ENCODE results near the gene ALKBH3. TPM values are rescaled to one million over a fixed set of nuclear protein-coding genes. Genes with fewer than 3 reads are reported as not detected.

Gene ALKBH3
- total and polyA plus RNA-seq, 2 of the 13 experiments (the other 11 are each of a cell fraction or from before 2014, with no cell fraction given): 17.8 to 36.1 TPM

DNA sequence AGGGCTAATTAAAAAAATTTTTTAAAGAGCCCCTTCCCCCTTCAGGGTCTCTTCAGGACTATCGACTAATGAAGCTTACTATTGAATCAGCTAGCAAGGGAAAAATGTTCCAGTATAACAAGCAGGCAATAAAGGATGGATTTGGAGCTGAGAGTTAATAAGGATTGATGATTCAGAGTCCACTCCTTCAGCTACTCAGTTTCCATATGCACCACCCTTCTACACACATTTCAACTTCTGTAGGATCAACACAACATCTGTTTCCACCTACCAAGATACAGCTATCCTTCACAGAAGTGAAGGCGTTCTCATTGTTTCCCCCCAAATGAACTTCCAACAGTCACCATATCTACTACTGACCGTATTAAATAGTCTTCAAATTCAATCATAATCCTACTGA is 6.6 kb upstream of the ALKBH3 start:
- DNase-seq (ENCODE audit: low spot score) (no peak), ATAC-seq (no peak), FAIRE-seq (no peak)
- H2AFZ ChIP-seq (ENCODE audit: low read length): no peak overlapping the region
- no peaks in the 10 kb centered on the region for H3K36me3 ChIP-seq (replicated peaks in 1 of 2; ENCODE audit: control insufficient read depth in 1 of 2, insufficient read depth in 2 of 2, low read length in 2 of 2)
- 9% methylated on average over 3 of the region's 3 CpGs for WGBS (ENCODE audit: low lambda C conversion rate)
- no peak overlapping the region for H3K4me3 ChIP-seq (replicated peaks in 1 of 3; ENCODE audit: insufficient read depth in 1 of 3, low read depth in 2 of 3, low read length in 3 of 3)
- H3K79me2 ChIP-seq (ENCODE audit: insufficient read depth, low read length): no peaks in the 10 kb centered on the region
- H4K20me1 ChIP-seq (ENCODE audit: insufficient read depth, low read length): no peaks in the 10 kb centered on the region
- H3K4me2 ChIP-seq (ENCODE audit: low read depth, low read length): no peak overlapping the region
- no TSS peak for BruUV-seq (replicated peaks)
- intact Hi-C loops (cut with micrococcal nuclease; ENCODE audit: unreplicated experiment): no loop called here
- no peaks in the 10 kb centered on the region for H3K4me1 ChIP-seq (ENCODE audit: insufficient read depth, low read length)
- POLR2A ChIA-PET: no interaction called here
- H3K27ac ChIP-seq (ENCODE audit: extremely low read length, insufficient read depth, low read length): no peak overlapping the region
- in situ Hi-C loops (cut with HindIII; ENCODE audit: extremely low pct_ligation_motif_present, low pct_unique_long_range_greater_than_20kb): no loop called here
- H3K27me3 ChIP-seq (ENCODE audit: control insufficient read depth in 1 of 2, insufficient read depth in 2 of 2, low read length in 2 of 2): peaks cover 0 to 6% of the 10 kb centered on the region in 2 experiments; a peak in 2 of 5 replicates
- no peaks in the 10 kb centered on the region for H3K9me3 ChIP-seq (ENCODE audit: low read length)
- no peak overlapping the region for H3K9ac ChIP-seq (ENCODE audit: insufficient read depth, low read depth, low read length)
- CTCF ChIA-PET (ENCODE audit: low intra/inter-chr PET ratio, low total read pairs): no interaction called here
- TF ChIP-seq, protein P1, sequence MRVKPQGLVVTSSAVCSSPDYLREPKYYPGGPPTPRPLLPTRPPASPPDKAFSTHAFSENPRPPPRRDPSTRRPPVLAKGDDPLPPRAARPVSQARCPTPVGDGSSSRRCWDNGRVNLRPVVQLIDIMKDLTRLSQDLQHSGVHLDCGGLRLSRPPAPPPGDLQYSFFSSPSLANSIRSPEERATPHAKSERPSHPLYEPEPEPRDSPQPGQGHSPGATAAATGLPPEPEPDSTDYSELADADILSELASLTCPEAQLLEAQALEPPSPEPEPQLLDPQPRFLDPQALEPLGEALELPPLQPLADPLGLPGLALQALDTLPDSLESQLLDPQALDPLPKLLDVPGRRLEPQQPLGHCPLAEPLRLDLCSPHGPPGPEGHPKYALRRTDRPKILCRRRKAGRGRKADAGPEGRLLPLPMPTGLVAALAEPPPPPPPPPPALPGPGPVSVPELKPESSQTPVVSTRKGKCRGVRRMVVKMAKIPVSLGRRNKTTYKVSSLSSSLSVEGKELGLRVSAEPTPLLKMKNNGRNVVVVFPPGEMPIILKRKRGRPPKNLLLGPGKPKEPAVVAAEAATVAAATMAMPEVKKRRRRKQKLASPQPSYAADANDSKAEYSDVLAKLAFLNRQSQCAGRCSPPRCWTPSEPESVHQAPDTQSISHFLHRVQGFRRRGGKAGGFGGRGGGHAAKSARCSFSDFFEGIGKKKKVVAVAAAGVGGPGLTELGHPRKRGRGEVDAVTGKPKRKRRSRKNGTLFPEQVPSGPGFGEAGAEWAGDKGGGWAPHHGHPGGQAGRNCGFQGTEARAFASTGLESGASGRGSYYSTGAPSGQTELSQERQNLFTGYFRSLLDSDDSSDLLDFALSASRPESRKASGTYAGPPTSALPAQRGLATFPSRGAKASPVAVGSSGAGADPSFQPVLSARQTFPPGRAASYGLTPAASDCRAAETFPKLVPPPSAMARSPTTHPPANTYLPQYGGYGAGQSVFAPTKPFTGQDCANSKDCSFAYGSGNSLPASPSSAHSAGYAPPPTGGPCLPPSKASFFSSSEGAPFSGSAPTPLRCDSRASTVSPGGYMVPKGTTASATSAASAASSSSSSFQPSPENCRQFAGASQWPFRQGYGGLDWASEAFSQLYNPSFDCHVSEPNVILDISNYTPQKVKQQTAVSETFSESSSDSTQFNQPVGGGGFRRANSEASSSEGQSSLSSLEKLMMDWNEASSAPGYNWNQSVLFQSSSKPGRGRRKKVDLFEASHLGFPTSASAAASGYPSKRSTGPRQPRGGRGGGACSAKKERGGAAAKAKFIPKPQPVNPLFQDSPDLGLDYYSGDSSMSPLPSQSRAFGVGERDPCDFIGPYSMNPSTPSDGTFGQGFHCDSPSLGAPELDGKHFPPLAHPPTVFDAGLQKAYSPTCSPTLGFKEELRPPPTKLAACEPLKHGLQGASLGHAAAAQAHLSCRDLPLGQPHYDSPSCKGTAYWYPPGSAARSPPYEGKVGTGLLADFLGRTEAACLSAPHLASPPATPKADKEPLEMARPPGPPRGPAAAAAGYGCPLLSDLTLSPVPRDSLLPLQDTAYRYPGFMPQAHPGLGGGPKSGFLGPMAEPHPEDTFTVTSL (CRISPR knock-in tag; IDR thresholded peaks at IDR 0.05; ENCODE audit: borderline replicate concordance): no peak
- TF ChIP-seq, protein P2, sequence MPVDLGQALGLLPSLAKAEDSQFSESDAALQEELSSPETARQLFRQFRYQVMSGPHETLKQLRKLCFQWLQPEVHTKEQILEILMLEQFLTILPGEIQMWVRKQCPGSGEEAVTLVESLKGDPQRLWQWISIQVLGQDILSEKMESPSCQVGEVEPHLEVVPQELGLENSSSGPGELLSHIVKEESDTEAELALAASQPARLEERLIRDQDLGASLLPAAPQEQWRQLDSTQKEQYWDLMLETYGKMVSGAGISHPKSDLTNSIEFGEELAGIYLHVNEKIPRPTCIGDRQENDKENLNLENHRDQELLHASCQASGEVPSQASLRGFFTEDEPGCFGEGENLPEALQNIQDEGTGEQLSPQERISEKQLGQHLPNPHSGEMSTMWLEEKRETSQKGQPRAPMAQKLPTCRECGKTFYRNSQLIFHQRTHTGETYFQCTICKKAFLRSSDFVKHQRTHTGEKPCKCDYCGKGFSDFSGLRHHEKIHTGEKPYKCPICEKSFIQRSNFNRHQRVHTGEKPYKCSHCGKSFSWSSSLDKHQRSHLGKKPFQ (CRISPR knock-in tag; IDR thresholded peaks at IDR 0.05; ENCODE audit: insufficient replicate concordance): no peak
- TF ChIP-seq ZSCAN22 (CRISPR knock-in tag; IDR thresholded peaks at IDR 0.05) (no peak), IKZF4 (CRISPR knock-in tag; IDR thresholded peaks at IDR 0.05; ENCODE audit: borderline replicate concordance, low read depth, not compliant biosample characterization) (no peak), SMAD3 (CRISPR knock-in tag; IDR thresholded peaks at IDR 0.05) (no peak), SRSF1 (optimal IDR thresholded peaks at IDR 0.05; ENCODE audit: low read depth, low read length) (no peak), PCBP1 (IDR thresholded peaks at IDR 0.05; ENCODE audit: borderline replicate concordance, low read depth, low read length) (no peak), RFX3 (CRISPR knock-in tag; IDR thresholded peaks at IDR 0.05) (no peak), ZNF562 (CRISPR knock-in tag; IDR thresholded peaks at IDR 0.05; ENCODE audit: borderline replicate concordance) (no peak), RARA (CRISPR knock-in tag; IDR thresholded peaks at IDR 0.05) (no peak)
- TF ChIP-seq, protein P3, sequence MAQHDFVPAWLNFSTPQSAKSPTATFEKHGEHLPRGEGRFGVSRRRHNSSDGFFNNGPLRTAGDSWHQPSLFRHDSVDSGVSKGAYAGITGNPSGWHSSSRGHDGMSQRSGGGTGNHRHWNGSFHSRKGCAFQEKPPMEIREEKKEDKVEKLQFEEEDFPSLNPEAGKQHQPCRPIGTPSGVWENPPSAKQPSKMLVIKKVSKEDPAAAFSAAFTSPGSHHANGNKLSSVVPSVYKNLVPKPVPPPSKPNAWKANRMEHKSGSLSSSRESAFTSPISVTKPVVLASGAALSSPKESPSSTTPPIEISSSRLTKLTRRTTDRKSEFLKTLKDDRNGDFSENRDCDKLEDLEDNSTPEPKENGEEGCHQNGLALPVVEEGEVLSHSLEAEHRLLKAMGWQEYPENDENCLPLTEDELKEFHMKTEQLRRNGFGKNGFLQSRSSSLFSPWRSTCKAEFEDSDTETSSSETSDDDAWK (CRISPR knock-in tag; IDR thresholded peaks at IDR 0.05): no peak
- TF ChIP-seq, protein P4, sequence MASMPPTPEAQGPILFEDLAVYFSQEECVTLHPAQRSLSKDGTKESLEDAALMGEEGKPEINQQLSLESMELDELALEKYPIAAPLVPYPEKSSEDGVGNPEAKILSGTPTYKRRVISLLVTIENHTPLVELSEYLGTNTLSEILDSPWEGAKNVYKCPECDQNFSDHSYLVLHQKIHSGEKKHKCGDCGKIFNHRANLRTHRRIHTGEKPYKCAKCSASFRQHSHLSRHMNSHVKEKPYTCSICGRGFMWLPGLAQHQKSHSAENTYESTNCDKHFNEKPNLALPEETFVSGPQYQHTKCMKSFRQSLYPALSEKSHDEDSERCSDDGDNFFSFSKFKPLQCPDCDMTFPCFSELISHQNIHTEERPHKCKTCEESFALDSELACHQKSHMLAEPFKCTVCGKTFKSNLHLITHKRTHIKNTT (CRISPR knock-in tag; IDR thresholded peaks at IDR 0.05): no peak
